Measurements from ENCODE around the gene ZBED6. TPM values are rescaled to one million over a fixed set of nuclear protein-coding genes. Genes with fewer than 3 reads are reported as not detected.

ZBED6 gene
- total and polyA plus RNA-seq, 2 donors (not counting 1 experiment from before 2014, with no cell fraction given), result 2.8 to 40.0 TPM

- CTCF ChIA-PET, result interaction anchor here (1.3 kb wide), 1 partner anchor 11 kb away, joined by 5 read pairs; no protein-coding TSS in a partner anchor
- Histone ChIP-seq H3K4me1 (ENCODE audit: control insufficient read depth in 2 of 2, insufficient read depth in 2 of 2, low read length in 2 of 2) (no peaks in the 10 kb centered on the region), H3K4me3 (ENCODE audit: control extremely low read depth in 1 of 5, extremely low read depth in 1 of 5, insufficient read depth in 1 of 5, low read depth in 2 of 5, low read length in 4 of 5) (no peak overlapping the region), H2AFZ (ENCODE audit: insufficient read depth, low read depth, low read length, poor library complexity, severe bottlenecking) (no peak overlapping the region), H3K27ac (ENCODE audit: low read length in 2 of 2) (no peak overlapping the region), H3K27me3 (replicated peaks in 1 of 4; ENCODE audit: control extremely low read depth in 1 of 4, control insufficient read depth in 3 of 4, insufficient read depth in 4 of 4, low read length in 3 of 4) (no peaks in the 10 kb centered on the region), H3K4me2 (replicated peaks; ENCODE audit: low read depth, low read length, poor library complexity, severe bottlenecking) (no peak overlapping the region), H3K9me3 (ENCODE audit: control extremely low read depth in 1 of 3, control insufficient read depth in 2 of 3, insufficient read depth in 1 of 3, low read length in 2 of 3) (peaks cover 0 to 1% (median 0%) of the 10 kb centered on the region in 3 donors), H3K9ac (ENCODE audit: low read length) (no peak overlapping the region), H3K36me3 (replicated peaks in 1 of 2; ENCODE audit: control extremely low read depth in 1 of 2, control insufficient read depth in 1 of 2, extremely low read depth in 1 of 2, insufficient read depth in 2 of 2, low read length in 1 of 2) (peaks cover 0 to 87% of the 10 kb centered on the region in 2 experiments), H4K20me1 (ENCODE audit: control insufficient read depth, insufficient read depth, low read length, poor library complexity, severe bottlenecking) (no peaks in the 10 kb centered on the region), H3K79me2 (ENCODE audit: control insufficient read depth, insufficient read depth, low read length) (peaks cover 7% of the 10 kb centered on the region)
- no peak for TF ChIP-seq EZH2 (IDR thresholded peaks at IDR 0.05; ENCODE audit: borderline replicate concordance, insufficient read depth, low read depth, low read length, poor library complexity, severe bottlenecking)
- no peak for TF ChIP-seq CTCF (IDR thresholded peaks at IDR 0.05)
- DNase-seq, result no peak
- intact Hi-C loops (cut with micrococcal nuclease), result no loop called here
- Mint-ChIP-seq H3K9me3 (ENCODE audit: insufficient read depth) (no peaks in the 10 kb centered on the region), H3K27ac (no peak overlapping the region), H3K27me3 (no peaks in the 10 kb centered on the region), H3K4me1 (no peaks in the 10 kb centered on the region), H3K4me3 (no peak overlapping the region)
- POLR2A ChIA-PET, result interaction anchor here (0.6 kb wide), 1 partner anchor 325 kb away, joined by 6 read pairs; no protein-coding TSS in a partner anchor
- ATAC-seq (ENCODE audit: low read depth), result no peak
- WGBS (ENCODE audit: insufficient coverage), result 100% methylated on average over 1 of the region's 3 CpGs
Measured at GRCh38 chr1:203835476-203835875, 40.1 kb downstream of the ZBED6 start.

GRCh38 chr1:203839081-203839480 lies 43.7 kb downstream of the ZBED6 start:
- Histone ChIP-seq H3K79me2 (ENCODE audit: control insufficient read depth, insufficient read depth, low read length) (peaks cover 3% of the 10 kb centered on the region), H4K20me1 (ENCODE audit: control insufficient read depth, insufficient read depth, low read length, poor library complexity, severe bottlenecking) (no peaks in the 10 kb centered on the region), H3K4me3 (ENCODE audit: control extremely low read depth in 1 of 5, extremely low read depth in 1 of 5, insufficient read depth in 1 of 5, low read depth in 2 of 5, low read length in 4 of 5) (no peak overlapping the region), H3K4me1 (ENCODE audit: control insufficient read depth in 2 of 2, insufficient read depth in 2 of 2, low read length in 2 of 2) (no peaks in the 10 kb centered on the region), H2AFZ (ENCODE audit: insufficient read depth, low read depth, low read length, poor library complexity, severe bottlenecking) (no peak overlapping the region), H3K9ac (ENCODE audit: low read length) (no peak overlapping the region), H3K9me3 (ENCODE audit: control extremely low read depth in 1 of 3, control insufficient read depth in 2 of 3, insufficient read depth in 1 of 3, low read length in 2 of 3) (peaks cover 0 to 6% (median 1%) of the 10 kb centered on the region in 3 donors), H3K4me2 (replicated peaks; ENCODE audit: low read depth, low read length, poor library complexity, severe bottlenecking) (no peak overlapping the region), H3K27ac (ENCODE audit: low read length in 2 of 2) (no peak overlapping the region), H3K36me3 (replicated peaks in 1 of 2; ENCODE audit: control extremely low read depth in 1 of 2, control insufficient read depth in 1 of 2, extremely low read depth in 1 of 2, insufficient read depth in 2 of 2, low read length in 1 of 2) (peaks cover 0 to 62% of the 10 kb centered on the region in 2 experiments), H3K27me3 (replicated peaks in 1 of 4; ENCODE audit: control extremely low read depth in 1 of 4, control insufficient read depth in 3 of 4, insufficient read depth in 4 of 4, low read length in 3 of 4) (no peaks in the 10 kb centered on the region)
- H3K27me3 Mint-ChIP-seq, result no peaks in the 10 kb centered on the region
- no peaks in the 10 kb centered on the region for H3K9me3 Mint-ChIP-seq (ENCODE audit: insufficient read depth)
- TF ChIP-seq EZH2 (IDR thresholded peaks at IDR 0.05; ENCODE audit: borderline replicate concordance, insufficient read depth, low read depth, low read length, poor library complexity, severe bottlenecking) (no peak), CTCF (IDR thresholded peaks at IDR 0.05) (no peak)
- no peaks in the 10 kb centered on the region for H3K4me1 Mint-ChIP-seq
- no peak overlapping the region for H3K27ac Mint-ChIP-seq
- DNase-seq (no peak), ATAC-seq (ENCODE audit: low read depth) (no peak)
- ChIA-PET POLR2A (no interaction called here), CTCF (no interaction called here)
- H3K4me3 Mint-ChIP-seq, result no peak overlapping the region
- intact Hi-C loops (cut with micrococcal nuclease), result no loop called here
- WGBS (ENCODE audit: insufficient coverage), result 97% methylated on average over 3 of the region's 5 CpGs
